ENCODE results near the gene SND1. TPM values are rescaled to one million over a fixed set of nuclear protein-coding genes. Genes with fewer than 3 reads are reported as not detected.

Gene SND1
- polyA plus RNA-seq, 5 donors = 117 to 170 (median 151) TPM

DNA sequence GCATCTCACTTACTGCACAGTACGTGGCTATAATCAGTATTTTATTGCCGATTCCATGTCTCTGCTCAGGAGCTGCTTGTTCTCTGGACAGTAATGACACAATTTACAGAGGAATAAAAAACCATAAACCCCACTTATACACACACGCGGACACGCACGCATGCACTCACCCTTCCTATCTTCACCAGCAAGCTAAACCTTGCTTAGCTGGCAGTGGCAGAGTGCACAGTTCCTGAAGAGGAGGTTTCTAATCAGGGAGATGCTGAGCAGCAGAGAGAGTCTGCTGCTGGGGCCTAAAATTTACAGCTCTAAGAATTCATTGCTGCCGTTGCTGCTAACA is 66.3 kb downstream of the SND1 start:
- DNase-seq = no peak

DNA sequence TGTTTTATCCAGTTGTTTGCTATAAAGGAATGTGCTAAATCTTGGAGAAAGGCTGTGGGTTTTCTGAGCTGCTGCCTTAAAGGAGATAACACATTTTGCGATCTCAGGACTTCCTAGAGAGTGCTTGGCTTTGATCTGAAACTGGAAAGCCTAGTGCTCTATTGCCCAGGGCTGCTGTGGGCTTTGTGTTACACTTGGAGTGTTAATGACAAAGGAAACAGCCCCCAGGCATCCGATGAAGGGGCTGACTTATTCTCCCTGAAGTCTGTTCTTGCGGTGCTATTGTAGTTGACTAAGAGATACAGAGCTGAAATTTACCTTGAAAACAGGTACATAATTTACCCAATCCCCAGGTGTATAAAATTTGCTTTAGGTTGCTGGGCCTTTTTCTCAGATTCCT is 74.5 kb downstream of the SND1 start:
- no peak for DNase-seq

DNA sequence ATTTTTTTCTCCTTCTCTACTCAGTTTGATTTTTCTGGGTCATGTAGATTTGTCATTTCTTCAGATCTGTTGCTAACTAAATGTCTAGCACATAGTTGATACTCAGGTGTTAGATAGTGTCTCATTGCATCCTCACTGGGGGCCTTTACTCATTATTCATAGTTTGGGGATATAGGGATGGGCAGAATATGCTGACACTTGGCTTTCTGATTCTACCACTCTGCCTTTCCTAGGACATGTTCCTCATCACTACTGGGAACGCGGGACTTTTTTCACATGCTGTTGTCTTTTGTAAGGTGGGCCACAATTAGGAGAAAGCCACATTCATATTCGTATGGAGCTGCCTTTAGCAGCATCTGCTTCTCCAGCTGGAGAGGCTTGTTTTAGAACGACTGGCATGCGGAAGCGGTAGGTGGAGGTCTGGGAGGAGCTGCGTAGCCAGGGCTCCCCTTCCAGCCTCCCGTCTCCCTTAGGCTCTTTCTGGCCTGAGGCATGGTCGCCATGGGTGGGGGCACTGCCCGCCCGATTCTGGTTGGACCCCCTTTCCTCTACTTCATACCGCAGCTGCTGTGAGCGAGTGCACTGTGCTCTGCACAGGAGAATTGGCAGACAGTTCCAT is 78.8 kb downstream of the SND1 start:
- no peak for DNase-seq

DNA sequence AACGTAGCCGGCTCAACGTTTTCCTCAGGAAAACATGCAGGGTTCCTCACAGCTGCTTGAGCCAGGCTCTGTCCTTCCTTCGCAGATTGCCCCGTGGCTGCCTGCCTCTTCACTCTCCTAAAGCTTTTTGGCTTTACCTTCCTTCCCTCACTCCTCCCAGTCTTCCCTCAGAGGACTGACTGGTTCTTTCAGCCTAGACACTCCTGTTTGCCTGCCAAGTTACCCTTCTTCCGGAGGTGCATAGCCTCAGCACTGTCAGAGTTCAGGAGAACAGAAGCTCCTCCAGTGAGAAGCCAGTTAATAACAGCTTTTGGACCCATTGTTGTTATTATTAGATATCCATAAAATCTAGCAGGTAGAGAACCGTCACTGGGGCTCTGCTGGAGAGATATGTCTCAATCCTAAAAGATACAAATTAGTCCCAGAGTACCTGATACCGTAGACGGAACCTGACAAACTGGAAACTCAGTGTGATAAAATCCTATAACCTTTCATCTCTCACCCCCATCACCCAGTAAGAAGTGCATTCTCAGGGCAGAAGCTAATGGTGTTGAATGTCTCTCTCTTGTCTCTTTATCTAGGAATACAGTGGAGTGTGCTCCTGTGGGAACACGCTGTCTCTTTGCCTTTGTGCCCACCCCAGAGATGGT is 79.6 kb downstream of the SND1 start:
- DNase-seq = no peak

DNA sequence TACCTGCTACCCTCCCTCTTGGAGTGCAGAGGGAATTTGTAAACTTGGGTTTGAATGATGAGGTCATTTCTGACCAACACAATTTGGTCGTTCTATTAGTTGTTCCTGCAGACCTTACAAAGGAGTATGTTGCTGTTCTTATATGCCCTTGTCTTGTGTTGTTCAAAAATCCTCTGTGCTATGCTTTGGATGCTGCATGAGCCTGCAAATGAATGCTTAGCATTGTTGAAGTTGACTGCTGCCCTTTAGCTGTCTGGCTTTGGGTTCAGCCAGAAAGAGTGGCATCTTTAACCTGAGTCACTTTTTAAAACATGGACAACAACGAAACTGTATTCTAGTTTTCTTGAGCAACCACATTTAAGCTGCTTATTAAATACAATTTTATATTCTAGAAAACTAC is 80.3 kb downstream of the SND1 start:
- DNase-seq = no peak

DNA sequence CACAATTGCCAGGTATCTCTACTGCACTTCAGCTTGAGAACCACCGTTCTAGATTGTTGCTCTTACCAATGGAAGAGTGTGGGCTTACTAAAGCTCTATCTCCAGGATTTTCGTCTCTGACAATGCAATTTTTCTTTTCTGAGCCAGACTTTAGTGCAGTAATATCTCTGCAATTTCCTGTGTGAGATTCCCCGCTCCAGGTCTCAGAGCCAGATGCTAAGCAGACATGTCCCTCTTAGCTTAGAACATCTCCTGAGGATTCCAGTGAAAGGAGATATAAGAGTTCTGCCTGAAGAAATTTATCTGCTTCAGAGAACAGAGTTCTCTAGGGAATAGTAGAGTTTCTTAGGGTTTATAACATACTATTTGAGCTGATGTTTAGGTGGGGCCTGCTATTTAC is 82.0 kb downstream of the SND1 start:
- no peak for DNase-seq

DNA sequence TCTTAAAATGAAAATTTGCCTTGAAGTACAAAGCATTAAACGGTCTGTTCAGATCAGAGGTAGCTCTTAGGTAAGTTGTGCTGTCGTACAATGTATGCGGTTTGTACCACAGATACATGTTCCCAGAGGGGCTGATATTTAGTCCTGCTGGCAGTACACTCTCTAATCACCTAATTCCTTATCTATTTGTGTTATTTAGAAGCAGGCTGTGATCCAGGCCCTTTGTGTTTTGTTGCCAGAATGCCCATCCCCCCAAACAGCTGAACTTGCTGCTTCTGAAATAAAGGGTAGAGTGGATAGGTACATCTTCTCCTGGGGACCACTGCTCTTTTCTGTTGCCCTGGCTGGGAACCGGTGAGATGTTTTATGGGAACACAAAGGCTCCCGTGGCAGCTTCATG is 84.5 kb downstream of the SND1 start:
- DNase-seq = no peak

DNA sequence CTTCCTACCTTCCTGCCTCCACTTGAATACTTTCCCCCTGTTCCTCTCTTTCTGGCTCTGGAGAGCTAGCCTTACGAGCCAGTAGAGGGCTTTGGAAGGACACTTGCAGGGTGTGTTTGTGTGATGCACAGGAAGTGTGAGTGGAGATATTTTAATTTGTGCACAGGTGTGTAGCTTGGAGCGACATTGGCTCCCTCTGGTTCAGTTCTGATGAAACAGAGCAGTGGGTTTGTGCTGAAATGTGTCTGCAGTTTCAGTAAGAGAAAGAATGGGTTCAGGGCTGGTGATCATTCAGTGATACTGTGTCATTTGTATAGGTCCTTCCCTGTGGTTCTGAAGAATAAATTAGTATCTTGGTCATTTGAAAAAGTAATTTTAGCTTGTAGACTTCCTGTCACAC is 86.9 kb downstream of the SND1 start:
- no peak for DNase-seq

DNA sequence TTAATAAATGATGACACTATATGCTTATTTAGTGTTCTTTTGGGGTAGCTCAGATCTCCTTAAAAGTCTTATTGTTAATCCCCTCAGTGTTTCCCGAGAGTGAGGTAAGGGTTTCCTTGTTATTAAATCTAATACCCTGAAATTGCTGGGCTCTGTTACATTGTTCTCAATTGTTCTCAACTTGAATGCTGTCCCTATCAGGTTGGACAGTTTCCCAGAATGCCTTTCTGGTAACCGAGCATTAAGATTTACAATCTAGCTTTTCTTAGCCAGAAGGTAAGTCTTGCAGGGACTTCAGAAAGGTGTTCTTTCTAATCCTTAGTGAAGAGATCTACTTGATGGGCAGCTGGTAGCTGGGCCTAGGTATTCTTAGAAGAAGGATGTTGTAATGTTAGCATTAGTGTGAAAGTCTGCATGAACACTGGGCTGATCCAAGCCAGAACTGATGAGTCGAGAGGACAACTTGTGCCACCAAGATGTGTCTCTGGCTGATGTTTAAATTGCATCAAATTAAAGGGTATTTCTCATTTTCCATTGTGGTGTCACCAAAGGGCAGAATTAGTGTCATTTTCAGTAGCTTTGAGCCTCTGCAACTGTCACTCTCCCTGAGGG is 89.9 kb downstream of the SND1 start:
- no peak for DNase-seq

DNA sequence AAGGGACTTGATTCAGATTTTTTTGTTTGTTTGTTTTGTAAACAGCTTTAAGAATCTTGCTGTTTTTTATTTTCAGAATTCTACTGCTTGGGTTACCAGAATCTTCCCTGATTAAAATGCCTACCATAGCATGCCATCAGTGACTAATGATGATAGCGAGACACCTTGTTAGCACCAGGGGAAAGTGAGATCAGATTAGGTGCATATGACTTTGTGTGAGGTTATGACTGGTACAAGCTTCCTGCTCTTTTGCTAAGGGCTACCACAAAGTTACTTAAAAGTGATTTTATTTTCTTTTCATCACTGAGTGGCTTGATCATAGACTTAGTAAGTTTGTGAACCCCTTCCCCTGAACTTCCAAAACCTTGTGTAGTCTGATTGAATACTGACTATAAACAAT is 93.5 kb downstream of the SND1 start:
- DNase-seq = no peak

DNA sequence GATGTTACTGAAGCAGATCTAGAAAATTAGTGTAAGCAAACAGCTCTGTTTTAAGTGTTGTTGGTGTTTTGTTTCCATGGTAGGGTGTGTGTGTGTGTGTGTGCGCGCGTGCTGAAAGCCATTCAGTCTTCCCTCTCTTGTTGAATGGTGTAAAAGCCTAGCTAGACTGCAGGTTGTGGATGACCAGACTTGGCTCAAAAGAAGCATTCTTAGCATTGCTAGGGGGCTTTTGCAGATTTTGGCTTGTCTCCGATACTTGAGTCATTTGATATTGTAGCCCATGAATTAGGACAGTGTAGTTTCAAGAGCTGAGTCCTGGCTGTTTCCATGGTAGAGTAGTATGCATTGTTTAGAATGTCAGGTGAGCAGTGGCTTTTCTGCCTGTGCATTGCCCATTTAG is 99.1 kb downstream of the SND1 start:
- DNase-seq = no peak

DNA sequence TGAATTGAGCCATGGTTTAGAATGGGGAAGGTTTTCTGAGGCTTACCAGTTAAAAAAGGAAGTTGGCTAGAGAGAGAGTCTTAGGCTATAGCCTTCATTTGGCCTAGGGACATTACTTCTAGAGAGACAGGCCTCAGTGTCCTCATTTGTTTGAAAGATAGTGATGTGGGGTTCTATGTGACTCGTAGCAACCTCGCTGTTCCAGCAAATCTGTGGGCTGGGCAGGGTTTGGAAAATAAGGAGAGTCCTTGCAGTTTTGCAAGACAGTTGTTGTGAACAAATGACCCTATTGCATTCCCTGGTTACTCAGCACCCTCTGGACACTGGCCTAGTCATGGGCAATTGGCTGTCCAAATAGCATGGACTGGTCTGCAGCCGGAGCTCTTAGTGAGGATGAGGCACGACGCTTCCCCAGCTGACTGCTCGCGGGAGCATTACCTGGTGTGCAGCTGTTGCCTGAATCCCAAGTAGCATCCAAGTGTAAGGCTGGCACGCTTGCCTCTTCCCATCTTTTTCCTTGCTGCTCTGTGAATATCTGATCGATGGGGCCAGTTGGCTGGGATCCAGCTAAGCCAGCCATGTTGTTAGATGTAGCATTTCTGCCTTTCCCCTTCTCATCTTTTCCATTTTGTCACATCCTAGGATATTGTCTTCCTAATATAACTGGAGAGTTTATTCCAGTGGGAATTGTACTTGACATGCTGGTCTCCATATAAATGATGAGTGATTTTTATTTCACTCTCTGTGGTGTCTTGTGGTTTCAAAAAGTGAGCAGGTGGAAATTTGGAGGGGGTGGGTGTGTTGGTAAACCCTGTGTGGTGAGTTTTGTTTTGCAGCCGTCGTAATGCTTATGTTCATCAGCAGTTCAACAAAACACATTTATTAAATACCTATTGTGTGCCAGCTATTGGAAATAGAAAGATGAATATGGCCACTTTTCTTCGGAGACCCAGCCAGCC is 99.8 kb downstream of the SND1 start:
- no peak for DNase-seq

DNA sequence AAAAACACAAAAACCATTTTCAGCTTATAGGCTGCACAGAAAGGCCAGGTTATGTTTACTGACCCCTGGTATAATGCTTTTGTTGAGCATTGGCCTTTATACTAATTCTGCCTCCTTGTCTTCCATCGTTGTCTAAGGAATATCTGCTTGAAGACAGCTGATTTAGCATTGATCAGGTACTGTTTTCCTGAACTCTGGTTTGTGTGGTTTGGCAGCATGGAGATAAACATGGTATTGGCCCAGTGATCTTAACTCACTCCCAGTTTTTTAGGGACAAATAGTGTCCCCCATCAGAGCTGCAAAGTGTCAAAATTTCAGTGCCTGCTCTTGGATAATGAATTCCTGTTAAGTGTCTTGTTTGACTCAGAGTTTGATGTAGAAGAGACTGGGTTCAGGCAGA is 100.8 kb downstream of the SND1 start:
- DNase-seq = no peak

DNA sequence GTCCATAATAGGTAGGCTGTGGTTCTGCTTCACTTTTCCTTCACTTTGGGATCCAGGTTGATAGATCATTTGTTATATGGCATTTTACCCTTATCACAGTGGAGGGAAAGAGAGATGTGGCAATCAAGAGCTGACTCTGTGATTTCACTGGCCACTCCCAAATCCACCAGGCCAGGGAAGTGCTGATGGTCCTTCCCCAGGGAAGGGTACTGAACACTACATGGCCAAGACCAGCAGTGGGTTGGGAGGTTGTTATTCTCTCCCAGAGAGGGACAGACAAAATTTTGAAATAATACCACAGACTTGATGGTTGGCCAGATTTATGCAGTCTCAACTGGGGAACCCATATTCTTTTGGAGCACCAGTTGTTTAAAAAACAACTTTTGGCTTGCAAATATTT is 102.5 kb downstream of the SND1 start:
- no peak for DNase-seq

DNA sequence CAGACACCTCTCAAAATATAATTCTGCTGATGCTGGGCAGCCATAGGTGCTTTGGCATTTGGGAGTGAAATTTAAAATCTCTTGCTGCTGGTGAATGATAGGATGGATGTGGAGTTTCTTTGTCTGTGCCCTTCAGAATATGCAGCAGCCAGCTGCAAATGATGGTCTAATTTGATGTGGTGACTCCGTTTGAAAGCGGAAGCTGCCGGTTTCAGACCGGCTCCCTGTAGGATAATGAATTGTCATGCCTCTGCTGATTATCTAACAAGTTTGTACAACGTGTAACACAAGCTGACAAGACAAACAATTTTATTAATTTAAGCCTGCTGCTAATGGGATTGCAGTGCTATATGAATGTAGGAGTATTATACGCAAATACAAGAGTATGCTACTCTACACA is 103.5 kb downstream of the SND1 start:
- no peak for DNase-seq

DNA sequence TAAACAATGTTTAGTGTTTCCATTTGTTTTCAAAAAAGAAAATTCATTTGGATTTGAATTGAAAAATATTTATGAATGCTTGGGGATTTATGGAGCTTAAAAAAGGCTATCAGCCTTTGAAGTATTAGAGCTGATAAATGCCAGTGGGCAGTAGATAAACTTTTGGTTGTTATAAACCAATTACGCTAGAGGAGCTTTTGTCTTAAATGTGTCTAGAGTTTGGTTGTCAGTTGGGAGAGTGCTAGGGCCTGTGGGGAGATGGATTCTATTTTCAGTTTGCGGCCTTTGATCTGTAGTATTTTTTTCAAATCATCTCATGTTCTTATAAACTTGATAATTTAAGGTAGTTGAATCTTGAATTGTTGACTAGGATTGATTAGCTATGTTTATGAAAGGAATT is 104.0 kb downstream of the SND1 start:
- no peak for DNase-seq

DNA sequence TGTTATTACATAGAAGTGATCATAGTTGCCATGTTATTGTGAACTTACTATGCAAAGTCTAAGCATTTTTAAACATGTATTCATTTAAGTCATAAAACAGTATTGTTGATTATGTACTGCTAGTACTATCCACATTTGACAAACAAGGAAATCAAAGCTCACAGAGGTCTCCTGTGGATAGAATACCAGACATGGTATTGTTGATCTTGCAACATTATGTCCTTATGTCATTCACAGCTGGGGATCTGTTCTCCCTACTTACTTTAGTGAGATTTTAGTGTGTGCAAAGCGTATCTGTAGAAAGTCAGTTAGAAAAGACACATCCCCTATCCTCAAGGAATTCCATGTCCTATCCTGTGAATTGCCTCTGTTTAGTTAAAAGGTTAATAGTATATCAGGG is 106.1 kb downstream of the SND1 start:
- DNase-seq = no peak

DNA sequence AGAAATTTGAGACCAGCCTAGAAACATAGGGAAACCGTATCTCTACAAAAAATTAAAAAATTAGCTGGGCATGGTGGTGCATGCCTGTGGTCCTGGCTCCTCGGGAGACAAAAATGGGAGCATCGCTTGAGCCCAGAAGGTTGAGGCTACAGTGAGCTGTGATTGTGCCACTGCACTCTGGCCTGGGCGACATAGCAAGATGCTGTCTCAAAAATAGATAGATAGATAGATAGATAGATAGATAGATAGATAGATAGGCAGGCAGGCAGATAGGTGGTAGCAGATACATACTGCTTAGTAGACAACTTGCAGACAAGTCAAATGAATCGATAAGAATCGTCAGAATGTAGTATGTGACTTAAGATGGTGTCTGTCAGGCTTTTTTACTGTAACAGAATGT is 106.9 kb downstream of the SND1 start:
- no peak for DNase-seq

DNA sequence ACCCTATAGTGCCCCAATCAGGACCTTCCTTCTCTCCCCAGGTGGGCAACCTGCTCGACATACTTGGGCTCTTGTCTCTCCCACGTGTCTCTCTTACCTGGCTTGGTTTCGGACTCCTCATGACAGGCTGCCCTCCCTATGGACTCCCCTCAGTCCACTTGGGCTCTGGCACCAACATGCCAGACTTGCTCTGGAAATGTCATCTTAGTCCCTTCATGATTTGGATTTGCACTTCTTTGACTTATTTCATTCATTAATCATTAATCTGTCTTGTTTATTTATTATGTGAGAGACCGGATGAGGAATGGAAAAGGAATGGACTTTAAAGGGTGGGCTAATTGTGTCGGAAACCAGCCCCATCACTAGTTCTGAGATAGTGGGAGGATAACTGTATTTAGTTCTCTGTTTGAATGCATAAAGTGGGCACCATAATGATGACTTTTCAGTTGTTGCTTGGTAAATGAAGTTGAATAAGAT is 108.0 kb downstream of the SND1 start:
- DNase-seq = no peak

DNA sequence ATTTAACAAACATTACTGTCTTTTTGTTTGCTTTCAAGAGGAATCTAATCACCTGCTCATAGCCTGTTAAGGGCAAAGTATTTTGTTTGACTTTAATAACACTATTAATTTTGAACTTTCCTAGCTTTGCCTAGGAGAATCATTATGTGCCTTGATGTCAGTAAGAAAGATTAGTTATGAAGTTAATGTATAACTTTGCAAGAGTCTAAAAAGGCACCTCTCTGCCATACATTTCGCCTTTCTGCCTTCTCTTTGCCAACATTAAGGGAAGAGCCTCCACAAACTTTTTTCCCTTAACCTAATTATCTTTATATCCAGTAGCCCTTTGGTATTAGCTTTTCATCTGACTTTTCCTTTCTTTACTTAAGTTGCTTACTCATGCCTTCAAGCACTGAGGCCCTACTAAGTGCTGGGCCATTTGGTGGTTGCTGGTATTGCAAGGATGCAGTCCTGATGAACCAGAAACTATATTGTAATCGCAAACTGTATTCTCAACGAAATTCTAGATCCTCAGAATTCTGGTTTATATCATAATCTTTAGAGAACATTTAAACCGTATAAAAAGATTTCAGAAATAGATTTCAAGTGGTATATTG is 108.5 kb downstream of the SND1 start:
- DNase-seq = no peak

DNA sequence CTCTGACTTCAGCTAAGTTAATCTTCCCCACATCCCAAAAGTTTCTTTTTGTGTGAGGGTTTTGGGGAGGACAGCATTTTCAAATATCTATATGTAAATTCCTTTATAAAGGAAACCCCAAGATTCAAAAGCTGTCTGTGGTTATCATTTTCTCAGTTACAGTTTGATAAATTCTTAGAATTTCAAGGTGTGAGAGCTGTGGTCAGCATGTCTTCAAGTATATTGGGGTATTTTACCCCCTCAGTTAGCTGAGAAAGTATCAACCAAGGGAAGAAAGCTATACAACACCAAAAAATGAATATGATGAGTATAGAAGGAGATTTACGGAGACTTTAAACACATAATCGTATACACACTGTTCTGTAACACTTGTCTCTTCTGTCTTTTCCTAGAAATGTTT is 109.2 kb downstream of the SND1 start:
- no peak for DNase-seq

DNA sequence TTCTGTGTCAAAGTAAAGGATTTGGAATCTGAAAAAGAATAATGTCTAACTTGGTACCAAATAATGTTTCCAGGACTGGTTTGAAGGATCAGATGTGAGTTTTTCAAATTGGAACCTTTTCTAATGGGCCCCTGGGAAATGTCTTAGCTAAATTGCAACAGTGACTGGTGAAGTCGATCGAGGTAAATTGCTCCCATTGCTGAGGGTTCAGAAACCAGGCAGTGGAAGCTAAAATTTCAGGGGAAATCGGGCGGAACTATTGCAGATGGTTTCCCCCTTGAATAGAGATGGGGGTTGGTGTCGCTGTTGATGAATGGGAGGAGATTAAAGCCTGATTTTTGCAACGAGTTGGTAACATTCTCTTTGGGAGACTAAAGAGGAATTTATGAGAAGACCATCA is 112.7 kb downstream of the SND1 start:
- DNase-seq = no peak
